VCaP (cell line): ENCODE results near the gene GPR15.

Experiments
- H3K27ac ChIP-seq: fragments of 450-650 bp; 2 replicates; pipeline ENCODE4 v1.5.1; 2017
- CTCF ChIP-seq: fragments of 450-650 bp; conservative IDR thresholded peaks from 2 replicates; pipeline ENCODE4 v1.5.1; 2017; ENCODE audit warnings: mild to moderate bottlenecking, moderate library complexity

Gene GPR15

GRCh38 chr3:98530676-98531075 lies 1.1 kb upstream of the GPR15 start:
- TF ChIP-seq CTCF, result no peak
- no peak overlapping the region for H3K27ac ChIP-seq

GRCh38 chr3:98532275-98532637 lies 478 bp downstream of the GPR15 start:
- no peak overlapping the region for H3K27ac ChIP-seq
- no peak for TF ChIP-seq CTCF

- no peak for TF ChIP-seq CTCF
- H3K27ac ChIP-seq, result no peak overlapping the region
Observed at GRCh38 chr3:98532709-98533571, 1.2 kb downstream of the GPR15 start.

GRCh38 chr3:98534168-98534567 lies 2.4 kb downstream of the GPR15 start:
- no peak overlapping the region for H3K27ac ChIP-seq
- no peak for TF ChIP-seq CTCF

GRCh38 chr3:98534734-98535133 lies 3.0 kb downstream of the GPR15 start:
- H3K27ac ChIP-seq, result no peak overlapping the region
- TF ChIP-seq CTCF, result no peak

- TF ChIP-seq CTCF, result no peak
- no peak overlapping the region for H3K27ac ChIP-seq
Observed at GRCh38 chr3:98536456-98537017, 4.8 kb downstream of the GPR15 start.

- no peak overlapping the region for H3K27ac ChIP-seq
- no peak for TF ChIP-seq CTCF
Observed at GRCh38 chr3:98540346-98540745, 8.6 kb downstream of the GPR15 start.
